UCSD-AML1 (cell line): ENCODE measurements around the gene ZNF211.

Experiments
- DNase-seq: peaks from one replicate; lab custom pipeline; 2025; ENCODE audit not compliant: unreplicated experiment; lab: John Stamatoyannopoulos, UW

The ZNF211 gene

DNA sequence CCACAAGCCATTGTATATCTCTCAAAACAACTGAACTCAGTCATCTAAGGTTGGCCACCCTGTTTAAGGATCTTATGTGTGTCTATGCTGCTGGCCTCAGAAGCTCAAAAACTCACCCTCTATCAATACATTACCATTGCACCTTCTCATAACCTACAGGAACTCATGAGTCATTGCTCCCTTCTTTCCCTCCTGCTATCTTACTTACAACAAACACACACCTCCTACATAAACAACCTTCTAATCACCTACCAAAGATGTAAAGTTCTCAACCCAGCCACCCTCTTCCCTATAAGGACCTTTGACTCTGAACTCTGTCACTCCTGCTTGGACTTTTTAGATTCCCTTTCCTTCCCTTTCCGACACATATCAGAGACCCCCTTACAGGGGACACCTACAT, 22.5 kb downstream of the ZNF211 start:
- DNase-seq = no peak

DNA sequence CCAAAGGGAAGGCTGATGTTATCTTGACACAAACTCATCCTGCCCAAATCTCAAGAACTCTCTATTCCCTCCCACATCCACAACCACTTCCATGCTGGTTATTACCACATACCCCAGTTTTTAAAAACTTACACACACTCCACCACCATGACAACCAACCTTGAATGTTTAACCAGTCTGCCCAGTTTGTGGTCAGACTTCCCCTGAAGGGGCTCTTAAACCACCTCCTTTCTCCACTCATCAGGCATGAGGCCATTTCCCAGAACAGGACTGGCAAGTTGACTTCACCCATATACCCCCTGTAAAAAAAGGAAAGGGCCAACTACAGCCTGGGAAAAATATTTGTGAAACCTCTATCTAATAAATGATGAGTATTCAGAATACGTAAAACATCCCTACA, 23.4 kb downstream of the ZNF211 start:
- DNase-seq = no peak

DNA sequence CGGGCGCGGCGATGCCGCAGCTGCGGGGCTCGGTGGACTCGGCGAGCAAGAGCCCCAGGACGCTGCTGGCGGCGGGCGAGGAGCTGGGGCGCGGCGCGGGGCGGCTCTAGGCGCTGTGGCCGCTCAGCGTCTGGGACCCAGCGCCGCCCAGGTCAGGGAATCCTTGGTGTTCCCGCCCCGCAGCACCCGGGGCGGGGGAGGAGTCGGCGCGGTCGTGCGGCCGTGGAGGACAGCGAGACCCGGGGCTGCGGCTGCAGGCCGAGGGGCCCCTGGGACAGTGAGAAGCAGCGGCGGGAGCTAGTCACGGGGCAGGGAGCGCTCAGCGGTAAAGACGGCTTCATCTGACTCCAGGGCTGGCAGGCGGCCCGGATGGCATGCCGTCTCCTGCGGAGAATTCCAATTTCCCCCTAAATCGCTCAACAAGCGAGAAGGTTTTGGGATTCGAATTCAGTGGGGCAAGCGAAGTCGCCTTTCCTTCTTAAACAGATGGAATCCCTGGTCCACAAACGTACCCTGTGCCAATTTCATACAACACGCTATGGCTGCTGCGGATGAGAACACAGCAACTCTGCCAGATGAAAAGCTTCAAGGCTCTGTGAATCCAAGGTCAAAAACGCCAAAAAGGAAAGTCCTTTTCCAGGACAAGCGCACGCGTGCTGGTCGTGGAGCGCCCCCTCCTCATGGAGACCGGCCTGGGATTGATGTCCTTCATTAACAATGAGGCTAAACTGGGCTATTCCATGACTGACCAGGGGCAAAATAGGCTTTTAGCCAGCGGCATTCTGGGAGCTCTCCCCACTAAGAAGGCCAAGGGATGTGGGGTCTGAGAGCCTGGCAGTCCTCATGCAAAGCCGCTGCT, 31.5 kb downstream of the ZNF211 start:
- no peak for DNase-seq

DNA sequence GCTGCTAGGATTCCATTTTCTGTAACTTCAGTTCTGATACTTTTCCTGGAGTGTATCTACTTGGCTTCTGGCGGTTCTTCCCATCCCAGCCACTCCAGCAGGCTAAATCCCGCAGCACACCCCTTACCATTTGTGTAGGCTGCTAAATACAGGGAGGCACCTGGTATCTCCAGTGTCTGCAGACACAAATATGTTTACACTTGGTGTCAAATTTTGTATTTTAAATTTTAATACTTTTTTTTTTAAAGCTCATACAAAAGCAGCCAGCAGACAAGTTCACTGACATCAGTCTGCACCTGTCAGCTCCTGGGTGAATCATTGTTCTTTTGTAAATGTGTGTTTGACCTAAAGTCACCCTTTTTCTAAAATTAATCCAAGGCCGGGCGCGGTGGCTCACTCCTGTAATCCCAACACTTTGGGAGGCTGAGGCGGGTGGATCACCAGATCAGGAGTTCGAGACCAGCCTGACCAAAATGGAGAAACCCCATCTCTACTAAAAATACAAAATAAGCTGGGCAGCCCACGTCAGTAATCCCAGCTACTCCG, 32.4 kb downstream of the ZNF211 start:
- no peak for DNase-seq

DNA sequence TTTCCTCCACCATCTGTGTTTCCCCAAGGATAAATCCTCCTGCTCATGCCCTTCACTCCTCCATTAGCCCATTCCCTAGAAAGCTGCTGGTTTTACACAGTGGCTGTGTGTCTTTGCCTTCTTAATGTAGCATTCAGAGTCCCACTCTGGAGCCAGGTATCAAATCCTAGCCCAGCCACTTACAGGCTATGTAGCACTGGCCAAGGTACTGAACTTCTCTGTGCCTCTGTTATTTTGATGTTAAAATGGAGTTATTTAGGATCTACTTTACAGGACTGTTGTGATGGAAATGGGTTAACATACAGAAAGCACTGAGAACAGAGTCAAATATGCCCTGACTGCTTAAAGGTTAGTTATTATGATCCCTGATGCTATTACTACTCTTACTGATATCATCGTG, 34.3 kb downstream of the ZNF211 start:
- DNase-seq = no peak

DNA sequence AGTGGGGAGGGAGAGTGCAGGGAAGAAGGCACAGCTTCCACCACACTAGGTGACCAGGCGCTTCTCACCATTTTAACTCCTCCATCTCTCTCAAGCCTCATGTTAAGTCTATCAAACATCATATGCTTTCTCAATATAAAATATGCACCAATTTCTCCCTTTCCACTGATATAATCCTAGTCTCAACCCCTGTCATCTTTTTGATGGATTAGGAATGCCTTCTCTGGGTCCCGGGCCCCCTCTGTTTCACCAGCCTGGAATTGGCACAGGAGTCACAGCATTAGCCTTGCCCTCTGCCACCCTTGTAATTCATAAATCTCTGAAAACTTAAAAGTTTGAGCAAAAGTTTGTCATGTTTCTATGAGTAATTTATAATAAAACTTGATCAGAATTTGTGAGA, 35.7 kb downstream of the ZNF211 start, which contains the start of gene ZSCAN4:
Gene ZSCAN4 (plus strand): TSS at position 301 of the 400 bp plus-strand sequence. CDS start 7,211 bp downstream, outside the sequence.
- no peak for DNase-seq

DNA sequence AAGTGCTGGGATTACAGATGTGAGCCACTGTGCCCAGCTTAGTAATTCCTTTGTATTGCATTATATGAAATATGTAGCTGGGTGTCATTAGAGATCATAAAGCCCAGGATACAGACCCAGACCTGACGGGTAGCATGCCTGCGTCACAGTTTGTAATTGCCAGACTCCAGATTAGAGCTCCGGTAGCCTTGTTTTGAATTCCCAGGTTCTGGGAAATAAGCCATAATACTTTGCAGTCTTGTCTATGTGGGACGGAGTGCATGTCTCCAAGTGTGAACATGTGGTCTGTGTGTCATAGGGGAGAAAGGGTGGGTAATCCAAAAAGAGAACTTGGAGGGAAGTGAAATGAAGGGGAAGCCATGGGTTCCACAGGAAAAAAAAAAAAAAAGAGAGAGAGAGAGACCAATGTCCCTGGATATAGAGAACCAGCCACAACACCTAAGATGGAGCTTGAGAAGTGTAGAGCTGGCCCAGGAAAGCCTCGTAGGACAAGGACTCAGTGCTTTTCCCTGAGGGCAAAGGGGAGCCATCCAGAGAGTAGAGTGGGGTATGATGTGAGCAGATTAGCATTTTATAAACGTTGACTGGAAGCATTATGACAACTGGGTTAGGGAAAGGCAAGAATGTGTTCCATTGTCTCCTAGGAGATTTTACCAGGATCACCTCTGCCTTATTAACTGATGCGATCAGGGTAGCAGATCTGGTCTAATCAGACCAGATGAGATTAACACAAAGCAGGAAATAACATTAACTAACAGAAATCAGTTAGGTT, 38.3 kb downstream of the ZNF211 start:
- no peak for DNase-seq

DNA sequence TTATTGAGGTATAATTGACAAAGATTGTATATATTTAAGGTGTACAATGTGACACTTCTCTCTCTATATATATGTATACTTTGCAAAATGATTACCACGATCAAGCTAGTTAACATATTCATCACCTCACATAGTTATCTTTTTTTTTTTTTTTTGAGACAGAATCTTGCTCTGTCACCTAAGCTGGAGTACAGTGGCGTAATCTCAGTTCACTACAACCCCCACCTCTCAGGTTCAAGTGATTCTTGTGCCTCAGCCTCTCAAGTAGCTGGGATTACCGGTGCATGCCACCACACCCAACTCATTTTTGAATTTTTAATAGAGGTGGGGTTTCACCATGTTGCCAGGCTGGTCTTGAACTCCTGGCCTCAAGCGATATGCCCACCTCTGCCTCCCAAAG, 39.5 kb downstream of the ZNF211 start:
- DNase-seq = no peak

DNA sequence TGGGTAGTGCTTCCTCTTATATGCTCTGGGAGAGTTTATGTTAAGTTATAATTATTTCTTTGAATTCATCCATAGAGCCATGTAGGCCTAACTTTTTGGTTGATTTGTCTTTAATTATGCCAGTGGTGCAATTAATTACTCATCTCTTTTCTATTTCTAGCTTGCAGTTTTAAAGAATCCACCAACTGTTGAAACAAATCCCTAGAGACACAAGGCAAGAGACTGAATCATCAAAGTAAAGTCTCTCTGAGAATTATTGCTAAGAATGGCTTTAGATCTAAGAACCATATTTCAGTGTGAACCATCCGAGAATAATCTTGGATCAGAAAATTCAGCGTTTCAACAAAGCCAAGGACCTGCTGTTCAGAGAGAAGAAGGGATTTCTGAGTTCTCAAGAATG, 42.9 kb downstream of the ZNF211 start:
- DNase-seq = no peak

DNA sequence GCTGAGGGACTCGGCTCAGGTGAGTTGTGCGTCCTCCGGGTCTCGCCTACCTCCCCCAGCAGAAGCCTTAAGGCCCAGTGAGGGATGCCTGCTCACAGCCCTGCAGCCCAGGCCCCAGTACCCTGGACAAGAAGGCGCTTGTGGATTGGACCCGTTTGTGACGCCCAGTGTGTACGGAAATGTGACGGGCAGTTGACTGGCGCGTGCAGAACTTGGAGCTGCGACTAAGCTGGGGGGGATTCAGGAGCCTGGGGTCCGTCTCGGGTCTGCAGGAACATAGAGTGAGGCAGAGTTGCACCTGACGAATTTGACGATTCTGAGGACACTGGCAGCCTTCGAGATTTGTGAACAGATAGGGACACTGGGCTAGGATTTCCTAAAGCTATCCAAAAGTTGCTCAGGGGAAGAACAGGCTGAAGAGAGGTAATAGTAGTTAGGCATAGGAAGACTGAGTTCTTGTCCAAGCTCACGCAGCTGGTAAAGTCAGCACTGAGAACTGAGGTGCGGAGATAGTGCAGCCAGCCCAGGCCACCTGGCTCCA, 49.3 kb downstream of the ZNF211 start:
- no peak for DNase-seq

DNA sequence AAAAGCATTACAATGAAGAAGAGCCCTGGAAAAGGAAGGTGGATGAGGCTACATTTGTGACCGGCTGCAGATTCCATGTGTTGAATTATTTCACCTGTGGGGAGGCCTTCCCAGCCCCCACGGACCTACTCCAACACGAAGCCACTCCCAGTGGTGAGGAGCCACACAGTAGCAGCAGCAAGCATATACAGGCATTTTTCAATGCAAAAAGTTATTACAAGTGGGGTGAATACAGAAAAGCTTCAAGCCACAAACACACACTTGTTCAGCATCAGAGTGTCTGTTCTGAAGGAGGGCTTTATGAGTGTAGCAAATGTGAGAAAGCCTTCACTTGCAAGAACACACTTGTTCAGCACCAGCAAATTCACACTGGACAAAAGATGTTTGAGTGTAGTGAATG, 53.8 kb downstream of the ZNF211 start:
- no peak for DNase-seq

DNA sequence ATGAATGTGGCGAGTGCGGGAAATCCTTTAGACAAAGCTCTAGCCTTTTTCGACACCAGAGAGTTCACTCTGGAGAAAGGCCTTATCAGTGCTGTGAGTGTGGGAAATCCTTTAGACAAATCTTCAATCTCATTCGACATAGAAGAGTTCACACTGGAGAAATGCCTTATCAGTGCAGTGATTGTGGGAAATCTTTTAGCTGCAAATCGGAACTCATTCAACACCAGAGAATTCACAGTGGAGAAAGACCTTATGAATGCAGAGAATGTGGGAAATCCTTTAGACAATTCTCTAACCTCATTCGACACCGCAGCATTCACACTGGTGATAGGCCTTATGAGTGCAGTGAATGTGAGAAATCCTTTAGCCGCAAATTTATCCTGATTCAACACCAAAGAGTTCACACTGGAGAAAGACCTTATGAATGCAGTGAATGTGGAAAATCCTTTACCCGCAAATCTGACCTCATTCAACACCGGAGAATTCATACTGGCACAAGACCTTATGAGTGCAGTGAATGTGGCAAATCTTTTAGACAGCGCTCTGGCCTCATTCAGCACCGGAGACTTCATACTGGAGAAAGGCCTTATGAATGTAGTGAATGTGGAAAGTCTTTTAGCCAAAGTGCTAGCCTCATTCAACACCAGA, 54.5 kb downstream of the ZNF211 start:
- DNase-seq = no peak

DNA sequence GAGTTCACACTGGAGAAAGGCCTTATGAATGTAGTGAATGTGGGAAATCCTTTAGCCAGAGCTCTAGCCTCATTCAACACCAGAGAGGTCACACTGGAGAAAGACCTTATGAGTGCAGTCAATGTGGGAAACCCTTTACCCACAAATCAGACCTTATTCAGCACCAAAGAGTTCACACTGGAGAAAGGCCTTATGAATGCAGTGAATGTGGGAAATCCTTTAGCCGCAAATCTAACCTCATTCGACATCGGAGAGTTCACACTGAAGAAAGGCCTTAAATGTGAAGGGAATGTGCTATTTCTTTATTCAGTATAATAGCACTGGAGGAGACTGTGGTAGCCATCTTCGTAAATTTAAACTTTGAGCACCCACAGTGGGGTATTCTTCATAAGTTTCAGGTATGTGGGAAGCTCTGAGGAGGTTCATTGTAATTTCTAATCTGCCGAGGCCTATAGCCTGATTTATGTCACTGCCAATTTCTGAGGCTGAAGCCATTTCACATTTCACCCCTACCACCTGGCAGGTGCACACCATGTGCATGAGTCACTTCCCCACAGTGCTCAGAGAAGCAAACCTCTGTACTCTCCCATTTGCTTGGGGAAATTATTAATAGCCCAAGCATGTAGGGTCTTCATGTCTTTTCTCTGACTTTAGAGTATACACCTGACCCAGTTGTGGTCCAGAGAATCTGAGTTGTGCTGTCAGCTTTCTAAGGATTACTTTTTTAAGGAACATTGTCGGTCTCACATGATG, 55.2 kb downstream of the ZNF211 start:
- DNase-seq = no peak

DNA sequence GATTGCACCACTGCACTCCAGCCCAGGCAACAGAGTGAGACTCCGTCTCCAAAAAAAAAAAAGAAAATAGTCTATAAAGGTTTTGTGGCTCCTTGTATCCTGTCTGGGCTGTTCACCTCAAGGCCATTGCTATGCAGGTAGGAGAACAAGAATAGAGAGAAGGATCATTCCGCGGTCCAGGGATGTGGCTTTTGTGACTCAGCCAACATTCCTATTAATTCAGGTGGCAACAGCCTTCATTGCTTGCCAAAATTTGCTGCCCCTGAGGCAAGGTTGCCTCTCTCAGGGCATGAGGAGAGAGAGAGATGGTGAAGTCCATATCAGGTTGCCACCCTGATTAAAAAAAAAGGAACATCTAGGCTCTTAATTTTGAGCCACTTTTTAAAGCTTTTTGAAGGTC, 56.8 kb downstream of the ZNF211 start:
- no peak for DNase-seq
